ENCODE measurements around the gene ASB10.

ASB10 gene

GRCh38 chr7:151129117-151129959 is 57.7 kb downstream of the ASB10 start:
- DNase-seq (ENCODE audit: low spot score) = no peak
- Histone ChIP-seq H3K9me3 (replicated peaks in 1 of 2; ENCODE audit: control insufficient read depth in 2 of 2, insufficient read depth in 1 of 2, low read depth in 1 of 2, low read length in 2 of 2) (no peaks in the 10 kb centered on the region), H3K36me3 (replicated peaks in 1 of 2; ENCODE audit: control insufficient read depth in 2 of 2, insufficient read depth in 2 of 2, low read length in 2 of 2) (peaks cover 52 to 86% of the 10 kb centered on the region in 2 donors), H2BK12ac (ENCODE audit: low read length) (no peak overlapping the region), H3K27me3 (ENCODE audit: control insufficient read depth in 3 of 3, insufficient read depth in 3 of 3, low read depth in 1 of 3, low read length in 3 of 3) (peaks cover 0 to 1% (median 0%) of the 10 kb centered on the region in 3 experiments), H3K18ac (ENCODE audit: low read length) (peak overlapping the region; percentile 57), H3K27ac (replicated peaks; ENCODE audit: low read length) (no peak overlapping the region), H4K91ac (ENCODE audit: low read depth, low read length, poor library complexity) (no peak overlapping the region), H3K4ac (ENCODE audit: low read length) (no peak overlapping the region), H2BK120ac (ENCODE audit: low read depth, low read length) (no peak overlapping the region), H4K8ac (ENCODE audit: low read depth, low read length) (no peak overlapping the region), H2AFZ (ENCODE audit: low read length) (no peak overlapping the region), H3K14ac (ENCODE audit: low read length) (peak overlapping the region; percentile 71), H3K4me2 (ENCODE audit: insufficient read depth, low read length, poor library complexity, severe bottlenecking) (no peak overlapping the region), H3K9ac (ENCODE audit: low read depth, low read length, poor library complexity) (no peak overlapping the region), H3K4me3 (ENCODE audit: low read length in 2 of 2) (no peak overlapping the region), H3K4me1 (ENCODE audit: control insufficient read depth in 2 of 2, insufficient read depth in 1 of 2, low read depth in 1 of 2, low read length in 2 of 2) (peaks cover 0 to 12% of the 10 kb centered on the region in 2 donors), H3K23ac (ENCODE audit: low read depth, low read length, poor library complexity) (peak overlapping the region; percentile 12), H2BK15ac (ENCODE audit: low read length) (no peak overlapping the region), H2BK5ac (ENCODE audit: low read length) (no peak overlapping the region), H2AK5ac (ENCODE audit: low read depth, low read length) (no peak overlapping the region), H3K79me1 (ENCODE audit: low read depth, low read length) (peaks cover 11% of the 10 kb centered on the region)
- no CpG with 5 or more reads among the region's 28 CpGs for WGBS, 2 donors (ENCODE audit: extremely low coverage in 2 of 2, insufficient read length in 2 of 2, insufficient replicate concordance in 1 of 2)

GRCh38 chr7:151128716-151129115 is 58.3 kb downstream of the ASB10 start:
- Histone ChIP-seq H2BK120ac (ENCODE audit: low read depth, low read length) (no peak overlapping the region), H2BK12ac (ENCODE audit: low read length) (no peak overlapping the region), H4K8ac (ENCODE audit: low read depth, low read length) (no peak overlapping the region), H4K91ac (ENCODE audit: low read depth, low read length, poor library complexity) (no peak overlapping the region), H3K18ac (ENCODE audit: low read length) (peak overlapping the region; percentile 57), H3K4me3 (ENCODE audit: low read length in 2 of 2) (no peak overlapping the region), H2BK5ac (ENCODE audit: low read length) (no peak overlapping the region), H2BK15ac (ENCODE audit: low read length) (no peak overlapping the region), H2AK5ac (ENCODE audit: low read depth, low read length) (no peak overlapping the region), H3K27me3 (ENCODE audit: control insufficient read depth in 3 of 3, insufficient read depth in 3 of 3, low read depth in 1 of 3, low read length in 3 of 3) (peaks cover 0 to 1% (median 0%) of the 10 kb centered on the region in 3 experiments), H3K14ac (ENCODE audit: low read length) (no peak overlapping the region), H3K79me1 (ENCODE audit: low read depth, low read length) (peaks cover 12% of the 10 kb centered on the region), H3K4me2 (ENCODE audit: insufficient read depth, low read length, poor library complexity, severe bottlenecking) (no peak overlapping the region), H2AFZ (ENCODE audit: low read length) (no peak overlapping the region), H3K36me3 (replicated peaks in 1 of 2; ENCODE audit: control insufficient read depth in 2 of 2, insufficient read depth in 2 of 2, low read length in 2 of 2) (peaks cover 46 to 85% of the 10 kb centered on the region in 2 donors), H3K4ac (ENCODE audit: low read length) (no peak overlapping the region), H3K27ac (replicated peaks; ENCODE audit: low read length) (no peak overlapping the region), H3K23ac (ENCODE audit: low read depth, low read length, poor library complexity) (no peak overlapping the region), H3K9ac (ENCODE audit: low read depth, low read length, poor library complexity) (no peak overlapping the region), H3K4me1 (ENCODE audit: control insufficient read depth in 2 of 2, insufficient read depth in 1 of 2, low read depth in 1 of 2, low read length in 2 of 2) (peaks cover 0 to 13% of the 10 kb centered on the region in 2 donors), H3K9me3 (replicated peaks in 1 of 2; ENCODE audit: control insufficient read depth in 2 of 2, insufficient read depth in 1 of 2, low read depth in 1 of 2, low read length in 2 of 2) (no peaks in the 10 kb centered on the region)
- DNase-seq (ENCODE audit: low spot score) = no peak
- WGBS, 2 donors (ENCODE audit: extremely low coverage in 2 of 2, insufficient read length in 2 of 2, insufficient replicate concordance in 1 of 2) = no CpG with 5 or more reads among the region's 8 CpGs

- H3K18ac ChIP-seq (ENCODE audit: low read length) = no peak overlapping the region
- H2BK120ac ChIP-seq (ENCODE audit: low read depth, low read length) = no peak overlapping the region
- H3K4me3 ChIP-seq (ENCODE audit: low read length in 2 of 2) = no peak overlapping the region
- no peak overlapping the region for H2BK15ac ChIP-seq (ENCODE audit: low read length)
- no peak overlapping the region for H4K8ac ChIP-seq (ENCODE audit: low read depth, low read length)
- H3K79me1 ChIP-seq (ENCODE audit: low read depth, low read length) = peaks cover 16% of the 10 kb centered on the region
- no peak overlapping the region for H2BK12ac ChIP-seq (ENCODE audit: low read length)
- no peak overlapping the region for H3K9ac ChIP-seq (ENCODE audit: low read depth, low read length, poor library complexity)
- H4K91ac ChIP-seq (ENCODE audit: low read depth, low read length, poor library complexity) = no peak overlapping the region
- H3K4ac ChIP-seq (ENCODE audit: low read length) = no peak overlapping the region
- peak overlapping the region; percentile 62 for H3K23ac ChIP-seq (ENCODE audit: low read depth, low read length, poor library complexity)
- H3K36me3 ChIP-seq (replicated peaks in 1 of 2; ENCODE audit: control insufficient read depth in 2 of 2, insufficient read depth in 2 of 2, low read length in 2 of 2) = peaks cover 45 to 82% of the 10 kb centered on the region in 2 donors
- H3K4me1 ChIP-seq (ENCODE audit: control insufficient read depth in 2 of 2, insufficient read depth in 1 of 2, low read depth in 1 of 2, low read length in 2 of 2) = peaks cover 0 to 16% of the 10 kb centered on the region in 2 donors
- DNase-seq (ENCODE audit: low spot score) = no peak
- H3K9me3 ChIP-seq (replicated peaks in 1 of 2; ENCODE audit: control insufficient read depth in 2 of 2, insufficient read depth in 1 of 2, low read depth in 1 of 2, low read length in 2 of 2) = no peaks in the 10 kb centered on the region
- no peak overlapping the region for H3K14ac ChIP-seq (ENCODE audit: low read length)
- peaks cover 0 to 1% (median 0%) of the 10 kb centered on the region in 3 experiments for H3K27me3 ChIP-seq (ENCODE audit: control insufficient read depth in 3 of 3, insufficient read depth in 3 of 3, low read depth in 1 of 3, low read length in 3 of 3)
- H2AFZ ChIP-seq (ENCODE audit: low read length) = no peak overlapping the region
- no peak overlapping the region for H2AK5ac ChIP-seq (ENCODE audit: low read depth, low read length)
- WGBS, 2 donors (ENCODE audit: extremely low coverage in 2 of 2, insufficient read length in 2 of 2, insufficient replicate concordance in 1 of 2) = no CpG with 5 or more reads among the region's 14 CpGs
- H3K4me2 ChIP-seq (ENCODE audit: insufficient read depth, low read length, poor library complexity, severe bottlenecking) = no peak overlapping the region
- no peak overlapping the region for H3K27ac ChIP-seq (replicated peaks; ENCODE audit: low read length)
- no peak overlapping the region for H2BK5ac ChIP-seq (ENCODE audit: low read length)
Observed at GRCh38 chr7:151128144-151128543, 58.9 kb downstream of the ASB10 start.

GRCh38 chr7:151126491-151127137 is 60.4 kb downstream of the ASB10 start:
- Histone ChIP-seq H3K14ac (ENCODE audit: low read length) (peak overlapping the region; percentile 25), H4K91ac (ENCODE audit: low read depth, low read length, poor library complexity) (peak overlapping the region; percentile 85), H3K18ac (ENCODE audit: low read length) (peak overlapping the region; percentile 97), H3K4me3 (ENCODE audit: low read length in 2 of 2) (no peak overlapping the region), H3K23ac (ENCODE audit: low read depth, low read length, poor library complexity) (peak overlapping the region; percentile 34), H3K4me2 (ENCODE audit: insufficient read depth, low read length, poor library complexity, severe bottlenecking) (peak overlapping the region; percentile 73), H3K27me3 (ENCODE audit: control insufficient read depth in 3 of 3, insufficient read depth in 3 of 3, low read depth in 1 of 3, low read length in 3 of 3) (peaks cover 0 to 1% (median 0%) of the 10 kb centered on the region in 3 experiments), H3K4ac (ENCODE audit: low read length) (no peak overlapping the region), H3K36me3 (replicated peaks in 1 of 2; ENCODE audit: control insufficient read depth in 2 of 2, insufficient read depth in 2 of 2, low read length in 2 of 2) (peaks cover 35 to 67% of the 10 kb centered on the region in 2 donors), H2BK15ac (ENCODE audit: low read length) (peak overlapping the region; percentile 15), H3K27ac (replicated peaks; ENCODE audit: low read length) (peak overlapping the region; percentile 92), H2BK5ac (ENCODE audit: low read length) (peak overlapping the region; percentile 63), H3K79me1 (ENCODE audit: low read depth, low read length) (peaks cover 13% of the 10 kb centered on the region), H3K9me3 (replicated peaks in 1 of 2; ENCODE audit: control insufficient read depth in 2 of 2, insufficient read depth in 1 of 2, low read depth in 1 of 2, low read length in 2 of 2) (no peaks in the 10 kb centered on the region), H3K4me1 (ENCODE audit: control insufficient read depth in 2 of 2, insufficient read depth in 1 of 2, low read depth in 1 of 2, low read length in 2 of 2) (peaks cover 0 to 18% of the 10 kb centered on the region in 2 donors), H4K8ac (ENCODE audit: low read depth, low read length) (no peak overlapping the region), H3K9ac (ENCODE audit: low read depth, low read length, poor library complexity) (peak overlapping the region; percentile 84), H2BK120ac (ENCODE audit: low read depth, low read length) (peak overlapping the region; percentile 93), H2AFZ (ENCODE audit: low read length) (no peak overlapping the region), H2AK5ac (ENCODE audit: low read depth, low read length) (peak overlapping the region; percentile 98), H2BK12ac (ENCODE audit: low read length) (peak overlapping the region; percentile 84)
- WGBS, 2 donors (ENCODE audit: extremely low coverage in 2 of 2, insufficient read length in 2 of 2, insufficient replicate concordance in 1 of 2) = no CpG with 5 or more reads among the region's 19 CpGs
- no peak for DNase-seq (ENCODE audit: low spot score)
